Loucy (cell line): ENCODE measurements around the gene FGF21.

Experiments used
- H2AFZ ChIP-seq: fragments of 200-600 bp; sonication (generic); 2 replicates; pipeline ENCODE4 v1.6.0; 2016; ENCODE audit warnings: antibody characterized with exemption, mild to moderate bottlenecking, low read length, moderate library complexity
- H3F3A ChIP-seq: fragments of 200-600 bp; 2 replicates; pipeline ENCODE4 v1.6.0; 2016; ENCODE audit warnings: antibody characterized with exemption, low read depth, mild to moderate bottlenecking
- H3K27me3 ChIP-seq: fragments of 200-600 bp; sonication (generic); 2 replicates; pipeline ENCODE4 v1.6.1; 2014; ENCODE audit warnings: low read length, mild to moderate bottlenecking; ENCODE audit not compliant: insufficient read depth, poor library complexity, severe bottlenecking
- H3K36me3 ChIP-seq: fragments of 200-600 bp; sonication (generic); 2 replicates; pipeline ENCODE4 v1.6.1; 2016; ENCODE audit warnings: low read length; ENCODE audit not compliant: insufficient read depth
- H3K4me1 ChIP-seq: fragments of 200-600 bp; sonication (generic); 2 replicates; pipeline ENCODE4 v1.5.1; 2014; ENCODE audit warnings: low read length, mild to moderate bottlenecking; ENCODE audit not compliant: insufficient read depth, poor library complexity, severe bottlenecking
- H3K4me2 ChIP-seq: fragments of 200-600 bp; sonication (generic); 2 replicates; pipeline ENCODE4 v1.6.0; 2014; ENCODE audit warnings: antibody characterized with exemption, low read length, low read depth, mild to moderate bottlenecking; ENCODE audit not compliant: poor library complexity, severe bottlenecking
- H3K4me3 ChIP-seq: fragments of 200-600 bp; sonication (generic); 2 replicates; pipeline ENCODE4 v1.5.1; 2014; ENCODE audit warnings: low read length, mild to moderate bottlenecking, mixed read lengths; ENCODE audit not compliant: poor library complexity, severe bottlenecking
- H3K79me2 ChIP-seq: fragments of 200-600 bp; sonication (generic); 2 replicates; pipeline ENCODE4 v1.6.1; 2014; ENCODE audit warnings: low read length; ENCODE audit not compliant: insufficient read depth
- H3K9ac ChIP-seq: fragments of 200-600 bp; sonication (generic); 2 replicates; pipeline ENCODE4 v1.6.0; 2014; ENCODE audit warnings: mild to moderate bottlenecking, low read depth, low read length, moderate library complexity; ENCODE audit not compliant: poor library complexity, severe bottlenecking
- H3K9me2 ChIP-seq: fragments of 200-600 bp; sonication (generic); replicated peaks from 2 replicates; pipeline ENCODE4 v1.6.1; 2016; ENCODE audit warnings: low read depth, low read length, mixed read lengths
- H3K9me3 ChIP-seq: fragments of 200-600 bp; sonication (generic); 2 replicates; pipeline ENCODE4 v1.6.1; 2014; ENCODE audit warnings: mild to moderate bottlenecking, antibody characterized with exemption, low read length, low read depth; ENCODE audit not compliant: insufficient read depth
- H4K20me1 ChIP-seq: fragments of 200-600 bp; sonication (generic); 2 replicates; pipeline ENCODE4 v1.6.0; 2014; ENCODE audit warnings: antibody characterized with exemption, low read length, mild to moderate bottlenecking; ENCODE audit not compliant: insufficient read depth, poor library complexity, severe bottlenecking
- CTCF ChIP-seq: fragments of 200-600 bp; sonication (generic); conservative IDR thresholded peaks from 2 replicates; pipeline ENCODE4 v1.5.1; 2014; ENCODE audit warnings: mild to moderate bottlenecking, antibody characterized with exemption, low read length
- EZH2phosphoT487 ChIP-seq: fragments of 200-600 bp; IDR thresholded peaks from 2 replicates; pipeline ENCODE4 v1.6.1; 2018; ENCODE audit warnings: antibody characterized with exemption, mild to moderate bottlenecking, moderate library complexity, borderline replicate concordance

The FGF21 gene

DNA sequence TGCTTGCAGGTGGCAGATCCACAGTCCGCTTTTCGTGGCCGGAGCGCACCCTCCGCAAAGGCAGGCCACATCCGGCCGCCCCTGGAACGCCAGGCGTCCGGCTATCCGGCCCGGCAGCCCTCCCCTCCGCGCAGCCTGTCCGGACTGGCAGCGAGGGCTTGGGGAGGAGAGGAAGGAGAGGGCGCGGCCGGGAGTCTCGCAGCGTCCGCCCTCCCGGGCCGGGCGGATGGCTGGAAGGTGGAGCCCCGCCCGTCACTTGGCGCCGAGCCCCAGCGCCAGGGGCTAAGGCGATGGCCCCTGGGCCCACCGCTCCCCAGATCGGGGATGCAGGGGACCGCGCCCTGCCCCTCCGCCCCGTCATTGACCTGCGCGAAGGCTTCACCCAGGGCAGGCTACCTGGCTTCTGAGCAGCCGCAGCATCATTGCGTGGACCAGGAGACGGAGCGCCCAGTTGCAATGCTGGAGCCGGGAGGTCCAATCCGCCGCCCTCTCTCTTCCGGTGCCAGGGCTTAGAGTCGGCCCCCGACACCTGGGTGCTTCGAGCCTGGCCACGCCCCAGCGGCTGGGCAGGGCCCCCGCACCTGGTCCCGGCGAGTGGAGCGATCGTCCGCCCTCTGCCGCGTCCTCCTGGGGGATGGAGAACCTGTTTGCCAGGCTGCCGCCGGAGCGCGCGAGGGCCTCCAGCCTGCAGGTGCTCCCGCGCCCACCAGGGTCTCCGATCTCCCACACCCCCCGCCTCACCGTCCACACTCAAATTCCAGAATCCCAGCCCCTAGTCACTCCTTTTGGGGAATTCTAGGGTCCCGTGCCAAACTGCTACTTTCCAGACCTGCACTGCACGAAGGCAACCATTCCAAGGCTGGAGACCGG lies 2.6 kb upstream of the FGF21 start, which contains the start of gene FUT1:
Gene FUT1 (minus strand): TSS at position 146 of the 870 bp plus-strand sequence. CDS start 1,360 bp downstream, outside the sequence.
- Histone ChIP-seq H3K4me3 (no peak within 1 kb of the TSS), H3K4me1 (no peaks in the 10 kb centered on the region), H3K9ac (no peak within 1 kb of the TSS), H3K4me2 (no peak within 1 kb of the TSS), H3K27me3 (no peaks in the 10 kb centered on the region), H3F3A (no peaks in the 10 kb centered on the region), H3K36me3 (no peaks in the 10 kb centered on the region), H3K79me2 (no peaks in the 10 kb centered on the region), H4K20me1 (no peaks in the 10 kb centered on the region), H2AFZ (no peak within 1 kb of the TSS), H3K9me3 (no peaks in the 10 kb centered on the region), H3K9me2 (no peaks in the 10 kb centered on the region)
- TF ChIP-seq CTCF = no peak

DNA sequence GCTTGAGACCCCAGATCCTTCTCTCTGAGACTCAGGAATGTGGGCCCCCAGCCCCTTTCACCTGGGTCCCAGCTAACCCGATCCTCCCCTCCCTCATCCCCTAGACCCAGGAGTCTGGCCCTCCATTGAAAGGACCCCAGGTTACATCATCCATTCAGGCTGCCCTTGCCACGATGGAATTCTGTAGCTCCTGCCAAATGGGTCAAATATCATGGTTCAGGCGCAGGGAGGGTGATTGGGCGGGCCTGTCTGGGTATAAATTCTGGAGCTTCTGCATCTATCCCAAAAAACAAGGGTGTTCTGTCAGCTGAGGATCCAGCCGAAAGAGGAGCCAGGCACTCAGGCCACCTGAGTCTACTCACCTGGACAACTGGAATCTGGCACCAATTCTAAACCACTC lies 463 bp downstream of the FGF21 start:
- H3K4me3 ChIP-seq = no peak overlapping the region
- TF ChIP-seq CTCF = no peak
- no peak for TF ChIP-seq EZH2phosphoT487
- no peak overlapping the region for H3K9ac ChIP-seq
- no peaks in the 10 kb centered on the region for H3F3A ChIP-seq
- no peaks in the 10 kb centered on the region for H3K9me2 ChIP-seq
- no peaks in the 10 kb centered on the region for H4K20me1 ChIP-seq
- no peak overlapping the region for H3K4me2 ChIP-seq
- no peaks in the 10 kb centered on the region for H3K9me3 ChIP-seq
- H3K27me3 ChIP-seq = no peaks in the 10 kb centered on the region
- H3K4me1 ChIP-seq = peaks cover 4% of the 10 kb centered on the region
- no peaks in the 10 kb centered on the region for H3K79me2 ChIP-seq
- H2AFZ ChIP-seq = no peak overlapping the region
- no peaks in the 10 kb centered on the region for H3K36me3 ChIP-seq

DNA sequence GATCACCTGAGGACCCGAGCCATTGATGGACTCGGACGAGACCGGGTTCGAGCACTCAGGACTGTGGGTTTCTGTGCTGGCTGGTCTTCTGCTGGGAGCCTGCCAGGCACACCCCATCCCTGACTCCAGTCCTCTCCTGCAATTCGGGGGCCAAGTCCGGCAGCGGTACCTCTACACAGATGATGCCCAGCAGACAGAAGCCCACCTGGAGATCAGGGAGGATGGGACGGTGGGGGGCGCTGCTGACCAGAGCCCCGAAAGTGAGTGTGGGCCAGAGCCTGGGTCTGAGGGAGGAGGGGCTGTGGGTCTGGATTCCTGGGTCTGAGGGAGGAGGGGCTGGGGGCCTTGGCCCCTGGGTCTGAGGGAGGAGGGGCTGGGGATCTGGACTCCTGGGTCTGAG lies 888 bp downstream of the FGF21 start:
- no peaks in the 10 kb centered on the region for H3K36me3 ChIP-seq
- no peaks in the 10 kb centered on the region for H3K9me2 ChIP-seq
- no peaks in the 10 kb centered on the region for H4K20me1 ChIP-seq
- no peak overlapping the region for H2AFZ ChIP-seq
- no peaks in the 10 kb centered on the region for H3K79me2 ChIP-seq
- no peaks in the 10 kb centered on the region for H3F3A ChIP-seq
- TF ChIP-seq CTCF (no peak), EZH2phosphoT487 (no peak)
- H3K4me3 ChIP-seq = no peak overlapping the region
- H3K4me1 ChIP-seq = peaks cover 4% of the 10 kb centered on the region
- H3K9me3 ChIP-seq = no peaks in the 10 kb centered on the region
- H3K9ac ChIP-seq = no peak overlapping the region
- no peak overlapping the region for H3K4me2 ChIP-seq
- no peaks in the 10 kb centered on the region for H3K27me3 ChIP-seq
